ENCODE measurements around the gene DVL1. TPM values are rescaled to one million over a fixed set of nuclear protein-coding genes. Genes with fewer than 3 reads are reported as not detected.
A peak's percentile ranks its signal among the peaks of the same experiment; 100 is the strongest.

DVL1 gene
- total and polyA plus RNA-seq, 9 of the 15 experiments (the other 6 are each of a cell fraction or from before 2014, with no cell fraction given): 0.62 to 135 (median 24.3) TPM

GRCh38 chr1:1340791-1341548 is 8.2 kb downstream of the DVL1 start:
- no peak overlapping the region for H3K4me2 ChIP-seq (ENCODE audit: insufficient read depth, low read length)
- peaks cover 2% of the 10 kb centered on the region; the same call in 1 of the 2 replicates for H3K9me3 ChIP-seq (replicated peaks; ENCODE audit: control insufficient read depth, insufficient read depth, low read depth, low read length)
- H3K27ac ChIP-seq (ENCODE audit: extremely low read depth, low read depth, low read length): no peak overlapping the region
- peaks cover 82% of the 10 kb centered on the region; the same call in 2 of the 3 replicates for H3K36me3 ChIP-seq (ENCODE audit: control insufficient read depth, insufficient read depth, low read length)
- DNase-seq (ENCODE audit: extremely low read depth in 1 of 4, low spot score in 3 of 4) (no peak), ATAC-seq (no peak), FAIRE-seq (no peak)
- peaks cover 34% of the 10 kb centered on the region for H3K79me2 ChIP-seq (ENCODE audit: control insufficient read depth, insufficient read depth, low read length)
- no peak overlapping the region for H3K9ac ChIP-seq (ENCODE audit: insufficient read depth in 1 of 2, low read depth in 2 of 2, low read length in 2 of 2)
- H3K4me3 ChIP-seq: no peak overlapping the region
- H4K20me1 ChIP-seq (replicated peaks; ENCODE audit: control insufficient read depth, insufficient read depth, low read length): peaks cover 33% of the 10 kb centered on the region; the same call in 1 of the 2 replicates
- H3K4me1 ChIP-seq (replicated peaks in 1 of 2; ENCODE audit: control insufficient read depth in 2 of 2, insufficient read depth in 2 of 2, low read length in 2 of 2): peaks cover 7 to 88% of the 10 kb centered on the region in 2 experiments; a peak in 3 of 5 replicates
- intact Hi-C loops (cut with micrococcal nuclease): no loop called here
- CTCF ChIA-PET (ENCODE audit: low intra/inter-chr PET ratio): no interaction called here
- H3K27me3 ChIP-seq (ENCODE audit: control insufficient read depth in 2 of 2, insufficient read depth in 2 of 2, low read length in 2 of 2): no peaks in the 10 kb centered on the region
- POLR2A ChIA-PET: interaction anchor here (0.6 kb wide), 1 partner anchor 35 kb away, joined by 3 read pairs; no protein-coding TSS in a partner anchor
- no TSS peak for BruUV-seq (replicated peaks)
- 96% methylated on average over 36 of the region's 36 CpGs for WGBS (ENCODE audit: insufficient coverage, low coverage, missing lambda C conversion rate)
- H3K9me1 ChIP-seq (ENCODE audit: control insufficient read depth, insufficient read depth, low read length): peaks cover 11% of the 10 kb centered on the region
- H2AFZ ChIP-seq (ENCODE audit: low read depth, low read length): no peak overlapping the region
- in situ Hi-C loops (cut with MboI): no loop called here
- no peak for TF ChIP-seq PCBP1 (IDR thresholded peaks at IDR 0.05; ENCODE audit: low read depth, low read length, poor library complexity, severe bottlenecking)
- no peak for TF ChIP-seq CREB1 (IDR thresholded peaks at IDR 0.05)
- TF ChIP-seq CREB1 (CRISPR knock-in tag; IDR thresholded peaks at IDR 0.05): 0 out of 2 replicates have a peak, but pooled peaks have one; percentile 34
- TF ChIP-seq SUPT5H (IDR thresholded peaks at IDR 0.05): peak; percentile 58; the same call in 1 of the 2 replicates
- TF ChIP-seq ZBTB1 (CRISPR knock-in tag; IDR thresholded peaks at IDR 0.05; ENCODE audit: borderline replicate concordance, low read depth): 0 out of 2 replicates have a peak, but pooled peaks have one; percentile 24
- 0 out of 2 replicates have a peak, but pooled peaks have one; percentile 34 for TF ChIP-seq ARID4B (CRISPR knock-in tag; IDR thresholded peaks at IDR 0.05)
- no peak for TF ChIP-seq ZNF140 (CRISPR knock-in tag; IDR thresholded peaks at IDR 0.05)
- no peak for TF ChIP-seq SIN3B (IDR thresholded peaks at IDR 0.05; ENCODE audit: low read depth)
- TF ChIP-seq POLR2A (conservative IDR thresholded peaks at IDR 0.05): 0 out of 2 replicates have a peak, but pooled peaks have one; percentile 40
- no peak for TF ChIP-seq ZNF316 (IDR thresholded peaks at IDR 0.05)
- TF ChIP-seq ZNF224 (CRISPR knock-in tag; IDR thresholded peaks at IDR 0.05): no peak
- no peak for TF ChIP-seq PHF20 (IDR thresholded peaks at IDR 0.05; ENCODE audit: partially characterized antibody)
- TF ChIP-seq NFATC3 (IDR thresholded peaks at IDR 0.05): no peak
- no peak for TF ChIP-seq MTA3 (IDR thresholded peaks at IDR 0.05; ENCODE audit: borderline replicate concordance)
- no peak for TF ChIP-seq ARID2 (IDR thresholded peaks at IDR 0.05)
- TF ChIP-seq STAT5A (IDR thresholded peaks at IDR 0.05; ENCODE audit: borderline replicate concordance, low read length): peak; percentile 59; the same call in 1 of the 2 replicates
- TF ChIP-seq ETV5 (CRISPR knock-in tag; IDR thresholded peaks at IDR 0.05; ENCODE audit: low read depth): no peak
- TF ChIP-seq SMARCE1 (IDR thresholded peaks at IDR 0.05): no peak
- TF ChIP-seq SPI1 (IDR thresholded peaks at IDR 0.05; ENCODE audit: borderline replicate concordance, low read depth, low read length): no peak
- TF ChIP-seq ZC3H11A (IDR thresholded peaks at IDR 0.05; ENCODE audit: low read depth, low read length): no peak
- TF ChIP-seq MYNN (IDR thresholded peaks at IDR 0.05): peak; percentile 52
- no peak for TF ChIP-seq MYNN (CRISPR knock-in tag; IDR thresholded peaks at IDR 0.05)
